Osteoblast (primary cell): ENCODE data around the gene H1-8. TPM values are rescaled to one million over a fixed set of nuclear protein-coding genes. Genes with fewer than 3 reads are reported as not detected.

Experiments
- DNase-seq: peaks from one replicate; pipeline ENCODE4 v3.0.0; 2011; ENCODE audit warnings: low spot score, mixed read lengths; ENCODE audit not compliant: insufficient read length; ENCODE audit errors: missing footprints
- H2AFZ ChIP-seq: 2 replicates; pipeline ENCODE4 v1.6.0; 2011; ENCODE audit warnings: mild to moderate bottlenecking, low read length
- H3K27ac ChIP-seq: 2 replicates; pipeline ENCODE4 v1.5.1; 2011; ENCODE audit warnings: mild to moderate bottlenecking, low read depth, low read length, moderate library complexity
- H3K27me3 ChIP-seq: 2 replicates; pipeline ENCODE4 v1.6.0; 2012; ENCODE audit warnings: mild to moderate bottlenecking, control low read depth, inconsistent platforms, low read length, moderate library complexity; ENCODE audit not compliant: insufficient read depth
- H3K36me3 ChIP-seq: 2 replicates; pipeline ENCODE4 v1.5.1; 2011; ENCODE audit warnings: mild to moderate bottlenecking, low read length, control low read depth, moderate library complexity; ENCODE audit not compliant: insufficient read depth
- H3K4me1 ChIP-seq: 2 replicates; pipeline ENCODE4 v1.5.1; 2011; ENCODE audit warnings: mild to moderate bottlenecking, low read length, control low read depth, moderate library complexity; ENCODE audit not compliant: insufficient read depth
- H3K4me2 ChIP-seq: 2 replicates; pipeline ENCODE4 v1.6.0; 2011; ENCODE audit warnings: mild to moderate bottlenecking, low read length; ENCODE audit not compliant: insufficient read depth
- H3K4me3 ChIP-seq: fragments of 200-600 bp; sonication (generic); 3 replicates; pipeline ENCODE4 v1.5.1; 2012; ENCODE audit warnings: mild to moderate bottlenecking, low read length, inconsistent platforms; ENCODE audit not compliant: insufficient read depth
- H3K79me2 ChIP-seq: 2 replicates; pipeline ENCODE4 v1.6.0; 2012; ENCODE audit warnings: mild to moderate bottlenecking, low read length, control low read depth, inconsistent platforms; ENCODE audit not compliant: insufficient read depth
- H3K9me3 ChIP-seq: 2 replicates; pipeline ENCODE4 v1.5.1; 2011; ENCODE audit warnings: low read depth, low read length, control low read depth
- H4K20me1 ChIP-seq: 2 replicates; pipeline ENCODE4 v1.6.0; 2012; ENCODE audit warnings: mild to moderate bottlenecking, low read length, control low read depth; ENCODE audit not compliant: insufficient read depth
- total RNA-seq: library from RNA; depleted of rRNA; stranded (reverse); fragments of >200 nt; gene quantifications from 2 replicates; pipeline ENCODE4 v1.2.3, GENCODE V29; 2012
- TF ChIP-seq, protein P1 (sequence below): IDR thresholded peaks from 2 replicates; pipeline ENCODE4 v1.5.1; 2011; ENCODE audit warnings: mild to moderate bottlenecking, low read depth, low read length, moderate library complexity; ENCODE audit errors: extremely low read depth

Gene H1-8
- total RNA-seq, 1 donor, result not detected

GRCh38 chr3:129525341-129525968 lies 17.5 kb upstream of the H1-8 start:
- H3K4me1 ChIP-seq, result peaks cover 13% of the 10 kb centered on the region
- DNase-seq, result peak; percentile 98
- no peaks in the 10 kb centered on the region for H4K20me1 ChIP-seq
- peak overlapping the region; percentile 61 for H2AFZ ChIP-seq
- H3K36me3 ChIP-seq, result no peaks in the 10 kb centered on the region
- TF ChIP-seq, protein P1, sequence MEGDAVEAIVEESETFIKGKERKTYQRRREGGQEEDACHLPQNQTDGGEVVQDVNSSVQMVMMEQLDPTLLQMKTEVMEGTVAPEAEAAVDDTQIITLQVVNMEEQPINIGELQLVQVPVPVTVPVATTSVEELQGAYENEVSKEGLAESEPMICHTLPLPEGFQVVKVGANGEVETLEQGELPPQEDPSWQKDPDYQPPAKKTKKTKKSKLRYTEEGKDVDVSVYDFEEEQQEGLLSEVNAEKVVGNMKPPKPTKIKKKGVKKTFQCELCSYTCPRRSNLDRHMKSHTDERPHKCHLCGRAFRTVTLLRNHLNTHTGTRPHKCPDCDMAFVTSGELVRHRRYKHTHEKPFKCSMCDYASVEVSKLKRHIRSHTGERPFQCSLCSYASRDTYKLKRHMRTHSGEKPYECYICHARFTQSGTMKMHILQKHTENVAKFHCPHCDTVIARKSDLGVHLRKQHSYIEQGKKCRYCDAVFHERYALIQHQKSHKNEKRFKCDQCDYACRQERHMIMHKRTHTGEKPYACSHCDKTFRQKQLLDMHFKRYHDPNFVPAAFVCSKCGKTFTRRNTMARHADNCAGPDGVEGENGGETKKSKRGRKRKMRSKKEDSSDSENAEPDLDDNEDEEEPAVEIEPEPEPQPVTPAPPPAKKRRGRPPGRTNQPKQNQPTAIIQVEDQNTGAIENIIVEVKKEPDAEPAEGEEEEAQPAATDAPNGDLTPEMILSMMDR, result no peak
- H3K4me2 ChIP-seq, result no peak overlapping the region
- no peak overlapping the region for H3K27ac ChIP-seq
- no peaks in the 10 kb centered on the region for H3K27me3 ChIP-seq
- H3K79me2 ChIP-seq, result no peaks in the 10 kb centered on the region
- H3K9me3 ChIP-seq, result no peaks in the 10 kb centered on the region
- H3K4me3 ChIP-seq, result no peak overlapping the region

DNA sequence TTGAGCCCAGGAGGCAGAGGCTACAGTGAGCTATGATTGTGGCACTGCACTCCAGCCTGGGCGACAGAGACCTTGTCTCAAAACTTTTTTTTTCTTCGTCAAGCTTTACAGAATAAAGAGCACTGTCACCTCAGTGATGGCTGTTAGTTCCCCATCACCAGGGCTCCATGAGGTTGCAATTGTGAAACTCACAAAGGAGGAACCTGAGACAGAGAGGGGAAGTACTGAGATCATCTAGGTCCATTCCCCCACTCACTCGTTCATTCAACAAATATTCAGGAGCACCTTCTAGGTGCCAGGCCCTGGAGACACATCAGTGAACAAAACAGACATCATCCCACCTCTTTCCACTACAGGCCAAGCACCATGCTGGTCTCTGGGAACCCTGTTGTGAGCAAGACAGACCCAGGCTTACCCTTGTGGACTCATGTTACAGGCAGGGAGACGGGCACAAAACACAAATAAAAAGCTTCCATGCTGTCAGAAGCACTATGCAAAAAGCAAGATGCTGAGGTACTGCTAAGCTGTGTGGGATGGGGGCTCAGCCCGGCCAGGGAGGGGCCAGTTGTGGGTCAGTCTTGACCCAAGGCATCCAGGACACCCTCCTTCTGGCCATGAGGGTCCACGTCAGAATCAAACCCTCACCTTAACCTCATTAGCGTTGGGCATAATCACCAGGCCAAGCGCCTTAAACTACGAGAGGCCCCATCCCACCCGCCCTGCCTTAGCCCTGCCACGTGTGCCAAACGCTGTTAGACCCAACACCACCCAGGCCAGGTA lies 16.7 kb upstream of the H1-8 start:
- Histone ChIP-seq H3K79me2 (no peaks in the 10 kb centered on the region), H2AFZ (no peak overlapping the region), H3K4me2 (no peak overlapping the region), H3K36me3 (no peaks in the 10 kb centered on the region), H3K27ac (no peak overlapping the region), H3K27me3 (no peaks in the 10 kb centered on the region), H3K9me3 (no peaks in the 10 kb centered on the region), H3K4me1 (peaks cover 15% of the 10 kb centered on the region), H3K4me3 (no peak overlapping the region), H4K20me1 (no peaks in the 10 kb centered on the region)
- no peak for DNase-seq
- TF ChIP-seq, protein P1, result no peak

- no peak overlapping the region for H3K4me3 ChIP-seq
- H2AFZ ChIP-seq, result no peak overlapping the region
- no peaks in the 10 kb centered on the region for H3K79me2 ChIP-seq
- TF ChIP-seq, protein P1, result no peak
- no peak for DNase-seq
- no peaks in the 10 kb centered on the region for H3K9me3 ChIP-seq
- no peaks in the 10 kb centered on the region for H3K36me3 ChIP-seq
- H3K27me3 ChIP-seq, result no peaks in the 10 kb centered on the region
- peaks cover 15% of the 10 kb centered on the region for H3K4me1 ChIP-seq
- no peak overlapping the region for H3K4me2 ChIP-seq
- no peak overlapping the region for H3K27ac ChIP-seq
- H4K20me1 ChIP-seq, result no peaks in the 10 kb centered on the region
These were observed 15.7 kb upstream of the H1-8 start for GRCh38 chr3:129527262-129527661.

- Histone ChIP-seq H3K4me1 (peaks cover 15% of the 10 kb centered on the region), H3K36me3 (no peaks in the 10 kb centered on the region), H3K27me3 (no peaks in the 10 kb centered on the region), H2AFZ (no peak within 1 kb of the TSS), H3K9me3 (no peaks in the 10 kb centered on the region), H3K4me2 (no peak within 1 kb of the TSS), H3K4me3 (no peak within 1 kb of the TSS), H3K27ac (no peak within 1 kb of the TSS), H3K79me2 (no peaks in the 10 kb centered on the region), H4K20me1 (no peaks in the 10 kb centered on the region)
- peak; percentile 53 for DNase-seq
- TF ChIP-seq, protein P1, result no peak
These were observed 14.3 kb upstream of the H1-8 start, which contains the start of gene RHO for GRCh38 chr3:129528589-129529100. TSS of gene RHO (plus strand) at chr3:129528639. CDS start at chr3:129528734, 95 bp downstream.
